Gastroesophageal sphincter (tissue), 3 donors: ENCODE data around the gene IL1RL1.

Experiments
- CTCF ChIP-seq, 4 experiments: fragments of 200-600 bp in 2 of 4; fragments of 450-650 bp in 2 of 4; sonication (generic) in 1 of 4; IDR thresholded peaks; one replicate each; pipeline ENCODE4 v1.5.1; 2017 to 2019; ENCODE audit warnings: antibody characterized with exemption in 4 of 4, mild to moderate bottlenecking in 2 of 4, moderate library complexity in 2 of 4
- POLR2A ChIP-seq, 2 donors: fragments of 450-650 bp; IDR thresholded peaks; one replicate each; pipeline ENCODE4 v1.6.1; 2017; ENCODE audit warnings: antibody characterized with exemption in 2 of 2, mild to moderate bottlenecking in 2 of 2, moderate library complexity in 1 of 2

- TF ChIP-seq POLR2A (IDR thresholded peaks at IDR 0.05) (no peak), CTCF (IDR thresholded peaks at IDR 0.05) (no peak)
Measured at GRCh38 chr2:102365763-102366162, 54.4 kb downstream of the IL1RL1 start.
